Karpas-422 (cell line): Measurements from ENCODE around the gene MEIS3. TPM values are rescaled to one million over a fixed set of nuclear protein-coding genes. Genes with fewer than 3 reads are reported as not detected.

Source experiments
- DNase-seq: peaks from one replicate; pipeline ENCODE4 v3.0.0-alpha.2; 2015
- H2AFZ ChIP-seq: fragments of 200-600 bp; sonication (generic); 2 replicates; pipeline ENCODE4 v1.6.1; 2014; ENCODE audit warnings: antibody characterized with exemption, low read length, mixed read lengths
- H3K27ac ChIP-seq: fragments of 200-600 bp; sonication (generic); 2 replicates; pipeline ENCODE4 v1.5.1; 2014; ENCODE audit warnings: mild to moderate bottlenecking, low read length, moderate library complexity
- H3K27me3 ChIP-seq: fragments of 200-600 bp; sonication (generic); 2 replicates; pipeline ENCODE4 v1.6.1; 2014; ENCODE audit warnings: low read length, mixed read lengths
- H3K36me3 ChIP-seq: fragments of 200-600 bp; sonication (generic); 2 replicates; pipeline ENCODE4 v1.6.1; 2014; ENCODE audit warnings: low read length, mixed read lengths; ENCODE audit not compliant: insufficient read depth
- H3K4me1 ChIP-seq: fragments of 200-600 bp; sonication (generic); 2 replicates; pipeline ENCODE4 v1.6.1; 2014; ENCODE audit warnings: mild to moderate bottlenecking, low read length, mixed read lengths
- H3K4me2 ChIP-seq: fragments of 200-600 bp; sonication (generic); 2 replicates; pipeline ENCODE4 v1.6.1; 2014; ENCODE audit warnings: low read length, low read depth, mild to moderate bottlenecking; ENCODE audit not compliant: poor library complexity, severe bottlenecking
- H3K4me3 ChIP-seq: fragments of 200-600 bp; sonication (generic); 2 replicates; pipeline ENCODE4 v1.5.1; 2014; ENCODE audit warnings: mild to moderate bottlenecking, antibody characterized with exemption, low read length, mixed read lengths
- H3K79me2 ChIP-seq: fragments of 200-600 bp; sonication (generic); 2 replicates; pipeline ENCODE4 v1.6.1; 2014; ENCODE audit warnings: mild to moderate bottlenecking, low read length, mixed read lengths
- H3K9ac ChIP-seq: fragments of 200-600 bp; sonication (generic); 2 replicates; pipeline ENCODE4 v1.6.0; 2014; ENCODE audit warnings: low read length
- H3K9me2 ChIP-seq: fragments of 200-600 bp; sonication (generic), shearing (Covaris generic); replicated peaks from 2 replicates; pipeline ENCODE4 v1.6.0; 2014; ENCODE audit warnings: mild to moderate bottlenecking, low read length, moderate library complexity; ENCODE audit not compliant: insufficient read depth
- H3K9me3 ChIP-seq: fragments of 300-700, 200-600 bp; sonication (generic); 2 replicates; pipeline ENCODE4 v1.6.1; 2014; ENCODE audit warnings: low read length, mixed read lengths
- H4K20me1 ChIP-seq: fragments of 200-600 bp; sonication (generic); 2 replicates; pipeline ENCODE4 v1.6.1; 2014; ENCODE audit warnings: mild to moderate bottlenecking, antibody characterized with exemption, low read length, low read depth; ENCODE audit not compliant: insufficient read depth
- total RNA-seq: library from RNA; depleted of rRNA; stranded (reverse); fragments of >200 nt; shearing (Covaris generic); gene quantifications from 2 replicates; pipeline ENCODE4 v1.2.3, GENCODE V29; 2014; ENCODE audit warnings: low replicate concordance

MEIS3 gene
- total RNA-seq, 1 experiment from 2014 or later: 3.3 TPM

GRCh38 chr19:47438793-47439220, 19.5 kb upstream of the MEIS3 start:
- Histone ChIP-seq H3K9ac (no peak overlapping the region), H3K36me3 (no peaks in the 10 kb centered on the region), H3K79me2 (no peaks in the 10 kb centered on the region), H3K9me3 (no peaks in the 10 kb centered on the region), H3K4me1 (peaks cover 7% of the 10 kb centered on the region; the same call in 1 of the 2 replicates), H3K4me3 (no peak overlapping the region), H3K9me2 (no peaks in the 10 kb centered on the region), H2AFZ (no peak overlapping the region), H3K4me2 (no peak overlapping the region), H4K20me1 (no peaks in the 10 kb centered on the region), H3K27ac (no peak overlapping the region), H3K27me3 (no peaks in the 10 kb centered on the region)
- DNase-seq: peak; percentile 62

- Histone ChIP-seq H4K20me1 (no peaks in the 10 kb centered on the region), H3K27me3 (no peaks in the 10 kb centered on the region), H3K9ac (no peak overlapping the region), H3K4me1 (peaks cover 14% of the 10 kb centered on the region), H3K9me2 (no peaks in the 10 kb centered on the region), H3K36me3 (no peaks in the 10 kb centered on the region), H3K4me2 (no peak overlapping the region), H3K4me3 (no peak overlapping the region), H3K79me2 (no peaks in the 10 kb centered on the region), H3K27ac (no peak overlapping the region), H3K9me3 (no peaks in the 10 kb centered on the region), H2AFZ (no peak overlapping the region)
- no peak for DNase-seq
Observed at GRCh38 chr19:47437500-47437899, 18.2 kb upstream of the MEIS3 start.

DNA sequence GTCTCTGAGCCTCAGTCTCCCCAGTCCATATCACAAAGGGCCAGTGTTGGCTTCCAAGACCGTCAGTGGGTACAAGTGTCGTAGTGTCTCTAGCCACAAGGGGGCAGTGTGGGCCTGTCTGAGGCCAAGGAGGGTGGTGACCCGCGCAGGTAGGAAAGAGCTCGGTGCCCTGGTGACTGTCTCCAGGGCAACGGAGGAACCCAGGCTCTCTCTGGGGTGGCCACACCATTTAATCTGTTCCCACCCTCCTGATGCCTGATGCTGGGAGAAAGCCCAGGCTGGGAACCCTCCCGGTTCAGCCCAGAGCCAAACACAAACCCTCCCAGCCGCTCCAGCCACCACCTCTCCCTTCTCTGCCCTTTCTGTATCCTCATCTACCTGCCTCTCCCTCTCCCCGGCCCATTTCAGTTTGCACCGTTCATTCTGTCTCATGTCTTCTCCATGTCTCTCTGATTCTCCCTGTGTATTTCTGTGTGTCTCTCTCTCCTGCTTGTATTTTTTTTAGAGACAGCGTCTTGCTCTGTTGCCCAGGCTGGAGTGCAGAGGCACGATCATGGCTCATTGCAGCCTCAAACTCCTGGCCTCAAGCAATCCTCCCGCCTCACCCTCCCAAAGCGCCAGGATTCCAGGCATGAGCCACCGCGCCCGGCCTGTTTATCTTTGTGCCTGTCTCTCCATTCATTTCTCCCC, 17.5 kb upstream of the MEIS3 start:
- H4K20me1 ChIP-seq: no peaks in the 10 kb centered on the region
- no peak overlapping the region for H3K4me2 ChIP-seq
- no peaks in the 10 kb centered on the region for H3K9me3 ChIP-seq
- no peak overlapping the region for H3K4me3 ChIP-seq
- no peaks in the 10 kb centered on the region for H3K27me3 ChIP-seq
- DNase-seq: peak; percentile 93
- peaks cover 14% of the 10 kb centered on the region for H3K4me1 ChIP-seq
- H3K9ac ChIP-seq: no peak overlapping the region
- H3K9me2 ChIP-seq: no peaks in the 10 kb centered on the region
- no peak overlapping the region for H3K27ac ChIP-seq
- no peaks in the 10 kb centered on the region for H3K79me2 ChIP-seq
- no peak overlapping the region for H2AFZ ChIP-seq
- H3K36me3 ChIP-seq: no peaks in the 10 kb centered on the region

DNA sequence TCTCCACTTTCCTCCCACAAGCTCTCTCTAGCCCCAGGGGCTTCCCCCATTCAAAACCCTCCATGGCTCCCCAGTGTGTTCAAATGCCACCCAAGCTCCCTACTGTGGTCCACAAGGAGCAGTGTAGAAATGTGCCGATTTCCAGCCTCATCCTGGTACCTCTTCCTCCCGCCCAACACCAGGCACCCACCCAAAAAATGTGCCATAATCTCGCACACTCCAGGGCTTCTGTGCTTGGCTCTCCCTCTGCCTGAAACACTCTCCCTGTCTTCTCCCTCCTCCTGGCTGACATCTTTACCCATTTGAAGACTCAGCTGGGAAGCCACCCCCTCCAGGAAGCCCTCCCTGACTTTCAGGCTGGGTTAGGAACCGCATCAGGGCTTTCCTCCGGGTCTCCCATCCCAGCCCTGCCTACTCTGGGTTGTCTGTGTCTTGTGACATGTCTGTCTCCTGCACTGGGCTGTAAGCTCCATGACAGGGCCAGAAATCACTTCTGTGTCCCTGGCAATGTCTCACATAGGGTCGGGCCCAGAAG, 16.6 kb upstream of the MEIS3 start:
- Histone ChIP-seq H4K20me1 (no peaks in the 10 kb centered on the region), H3K4me2 (no peak overlapping the region), H3K79me2 (no peaks in the 10 kb centered on the region), H3K9me3 (no peaks in the 10 kb centered on the region), H3K9ac (no peak overlapping the region), H3K4me1 (peaks cover 14% of the 10 kb centered on the region), H3K36me3 (no peaks in the 10 kb centered on the region), H3K9me2 (no peaks in the 10 kb centered on the region), H3K4me3 (no peak overlapping the region), H3K27ac (no peak overlapping the region), H3K27me3 (no peaks in the 10 kb centered on the region), H2AFZ (no peak overlapping the region)
- no peak for DNase-seq

DNA sequence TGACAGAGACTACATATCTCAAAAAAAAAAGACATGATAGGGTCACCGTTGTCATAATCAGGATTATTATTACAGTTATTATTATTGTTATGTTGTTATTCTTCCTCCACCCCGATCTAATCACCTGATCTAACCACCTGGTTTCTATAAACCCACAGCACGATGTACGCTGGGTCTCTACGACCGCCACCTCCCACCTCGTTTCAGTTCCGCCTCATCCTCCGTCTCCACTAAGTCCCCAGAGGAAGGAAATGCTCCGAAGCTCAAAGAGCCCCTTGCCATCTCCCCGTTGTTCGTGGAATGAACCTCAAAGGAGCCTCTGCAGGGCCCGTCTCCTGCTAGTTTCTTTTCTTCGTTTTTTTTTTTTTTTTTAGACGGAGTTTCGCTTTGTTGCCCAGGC, 15.9 kb upstream of the MEIS3 start:
- H3K9me2 ChIP-seq: no peaks in the 10 kb centered on the region
- H3K4me2 ChIP-seq: peak overlapping the region; percentile 34
- H3K79me2 ChIP-seq: no peaks in the 10 kb centered on the region
- H3K27ac ChIP-seq: no peak overlapping the region
- no peak overlapping the region for H3K4me3 ChIP-seq
- H3K27me3 ChIP-seq: no peaks in the 10 kb centered on the region
- DNase-seq: peak; percentile 59
- peak overlapping the region; percentile 39; the same call in 1 of the 2 replicates for H3K9ac ChIP-seq
- no peaks in the 10 kb centered on the region for H4K20me1 ChIP-seq
- H3K9me3 ChIP-seq: no peaks in the 10 kb centered on the region
- no peaks in the 10 kb centered on the region for H3K36me3 ChIP-seq
- peaks cover 14% of the 10 kb centered on the region for H3K4me1 ChIP-seq
- no peak overlapping the region for H2AFZ ChIP-seq

- no peak overlapping the region for H3K4me3 ChIP-seq
- no peaks in the 10 kb centered on the region for H3K9me3 ChIP-seq
- H2AFZ ChIP-seq: no peak overlapping the region
- no peaks in the 10 kb centered on the region for H3K36me3 ChIP-seq
- H3K4me1 ChIP-seq: peaks cover 17% of the 10 kb centered on the region
- H3K79me2 ChIP-seq: no peaks in the 10 kb centered on the region
- no peaks in the 10 kb centered on the region for H3K9me2 ChIP-seq
- no peaks in the 10 kb centered on the region for H4K20me1 ChIP-seq
- no peak overlapping the region for H3K27ac ChIP-seq
- no peak overlapping the region for H3K9ac ChIP-seq
- no peak overlapping the region for H3K4me2 ChIP-seq
- no peaks in the 10 kb centered on the region for H3K27me3 ChIP-seq
- DNase-seq: no peak
Observed at GRCh38 chr19:47434088-47434487, 14.8 kb upstream of the MEIS3 start.

DNA sequence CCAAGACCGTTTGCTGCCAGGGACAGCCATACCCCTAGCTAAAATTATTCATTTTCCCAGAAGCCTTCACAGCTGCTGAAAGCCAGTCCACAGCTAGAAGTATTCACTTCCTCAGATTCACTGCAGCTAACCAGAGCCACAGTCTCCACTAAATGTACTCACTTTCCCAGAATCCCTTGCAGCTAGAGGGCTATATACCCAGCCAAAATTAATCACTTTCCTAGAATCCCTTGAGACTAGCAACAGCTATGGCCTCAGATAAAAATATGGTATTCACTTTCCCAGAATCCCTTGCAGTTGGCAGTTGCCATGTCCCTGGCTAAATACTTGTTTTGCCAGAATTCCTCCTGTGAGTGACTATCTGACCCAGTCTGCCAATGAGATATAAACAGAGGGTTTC, 13.8 kb upstream of the MEIS3 start:
- Histone ChIP-seq H3K4me3 (no peak overlapping the region), H3K9me2 (no peaks in the 10 kb centered on the region), H4K20me1 (no peaks in the 10 kb centered on the region), H2AFZ (peak overlapping the region; percentile 17; the same call in 1 of the 2 replicates), H3K4me2 (no peak overlapping the region), H3K27ac (no peak overlapping the region), H3K9me3 (no peaks in the 10 kb centered on the region), H3K9ac (no peak overlapping the region), H3K4me1 (peaks cover 25% of the 10 kb centered on the region), H3K27me3 (no peaks in the 10 kb centered on the region), H3K79me2 (no peaks in the 10 kb centered on the region), H3K36me3 (no peaks in the 10 kb centered on the region)
- DNase-seq: peak; percentile 74

DNA sequence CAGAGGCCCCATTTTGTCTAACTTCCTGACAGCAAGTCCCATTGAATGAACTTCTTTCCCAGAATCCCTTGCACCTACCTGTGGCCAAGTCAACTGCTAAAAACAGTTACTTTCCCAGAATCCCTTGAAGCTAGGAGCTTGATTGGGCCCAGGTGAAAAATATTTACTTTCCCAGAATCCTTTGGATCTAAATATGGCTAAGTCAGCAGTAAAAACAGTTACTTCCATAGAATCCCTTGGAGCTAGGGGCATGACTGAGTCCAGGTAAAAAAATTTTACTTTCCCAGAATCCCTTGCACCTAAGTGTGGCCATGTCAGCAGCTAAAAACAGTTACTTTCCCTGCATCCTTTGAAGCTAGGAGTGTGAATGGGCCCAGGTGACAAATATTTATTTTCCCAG, 13.2 kb upstream of the MEIS3 start:
- H3K27me3 ChIP-seq: no peaks in the 10 kb centered on the region
- H3K9me2 ChIP-seq: no peaks in the 10 kb centered on the region
- DNase-seq: no peak
- H3K27ac ChIP-seq: no peak overlapping the region
- peak overlapping the region; percentile 17; the same call in 1 of the 2 replicates for H2AFZ ChIP-seq
- H3K79me2 ChIP-seq: no peaks in the 10 kb centered on the region
- H3K9ac ChIP-seq: no peak overlapping the region
- no peak overlapping the region for H3K4me2 ChIP-seq
- no peak overlapping the region for H3K4me3 ChIP-seq
- no peaks in the 10 kb centered on the region for H3K9me3 ChIP-seq
- H3K36me3 ChIP-seq: no peaks in the 10 kb centered on the region
- H3K4me1 ChIP-seq: peaks cover 31% of the 10 kb centered on the region
- no peaks in the 10 kb centered on the region for H4K20me1 ChIP-seq
